Measurements from ENCODE around the gene TTLL5.

TTLL5 gene

DNA sequence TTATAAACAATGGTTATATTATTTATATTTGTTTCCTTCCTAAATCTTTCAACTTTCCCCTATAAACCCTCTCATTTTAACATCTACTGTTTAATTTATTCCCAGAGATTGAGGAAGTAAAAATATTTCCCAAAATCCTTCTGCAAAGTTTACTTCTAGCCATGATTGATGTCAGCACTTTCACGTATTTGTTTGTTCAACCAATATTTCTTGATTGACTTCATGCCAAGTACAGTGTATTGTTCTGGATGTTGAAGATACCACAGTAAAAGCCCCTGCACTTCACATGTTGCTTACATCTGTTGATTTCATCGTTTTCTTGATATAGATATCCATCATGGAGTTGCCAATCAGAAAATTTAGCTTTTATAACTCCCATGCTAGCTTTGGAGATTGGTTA is 81.8 kb downstream of the TTLL5 start:
- no peaks in the 10 kb centered on the region for H3K27me3 ChIP-seq (ENCODE audit: control insufficient read depth, insufficient read depth, low read length)
- no peaks in the 10 kb centered on the region for H3K4me1 ChIP-seq (ENCODE audit: control insufficient read depth, low read depth, low read length)
- H3K27ac ChIP-seq (ENCODE audit: low read length), result no peak overlapping the region
- no peak overlapping the region for H3K9ac ChIP-seq (ENCODE audit: low read length)
- no peaks in the 10 kb centered on the region for H3K9me3 ChIP-seq (ENCODE audit: control insufficient read depth, low read depth, low read length)
- H3K4me3 ChIP-seq (ENCODE audit: low read length), result no peak overlapping the region
- peaks cover 7% of the 10 kb centered on the region for H3K36me3 ChIP-seq (ENCODE audit: control insufficient read depth, low read depth, low read length)

DNA sequence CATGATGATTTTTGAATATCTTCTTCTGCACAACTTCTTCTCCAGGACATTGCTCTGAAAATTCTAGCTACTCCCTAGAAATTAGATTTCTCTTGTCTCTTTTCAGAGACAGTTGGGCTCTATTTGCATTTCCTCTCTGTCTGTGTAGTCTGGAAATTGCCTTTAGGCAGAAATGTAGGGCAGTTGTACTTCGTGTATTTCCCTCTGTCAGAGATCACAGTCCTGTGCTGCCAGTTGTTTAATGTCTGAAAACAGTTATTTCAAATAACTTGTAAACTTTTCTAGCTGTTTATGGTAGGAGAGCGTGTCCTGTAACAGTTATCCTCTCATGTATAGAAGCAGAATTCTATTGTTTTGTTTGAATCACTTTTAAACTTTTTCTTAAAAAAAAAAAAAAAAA is 86.9 kb downstream of the TTLL5 start:
- Histone ChIP-seq H3K36me3 (ENCODE audit: control insufficient read depth, low read depth, low read length) (peaks cover 9% of the 10 kb centered on the region), H3K27ac (ENCODE audit: low read length) (no peak overlapping the region), H3K9me3 (ENCODE audit: control insufficient read depth, low read depth, low read length) (no peaks in the 10 kb centered on the region), H3K9ac (ENCODE audit: low read length) (no peak overlapping the region), H3K4me1 (ENCODE audit: control insufficient read depth, low read depth, low read length) (no peaks in the 10 kb centered on the region), H3K4me3 (ENCODE audit: low read length) (no peak overlapping the region), H3K27me3 (ENCODE audit: control insufficient read depth, insufficient read depth, low read length) (no peaks in the 10 kb centered on the region)

DNA sequence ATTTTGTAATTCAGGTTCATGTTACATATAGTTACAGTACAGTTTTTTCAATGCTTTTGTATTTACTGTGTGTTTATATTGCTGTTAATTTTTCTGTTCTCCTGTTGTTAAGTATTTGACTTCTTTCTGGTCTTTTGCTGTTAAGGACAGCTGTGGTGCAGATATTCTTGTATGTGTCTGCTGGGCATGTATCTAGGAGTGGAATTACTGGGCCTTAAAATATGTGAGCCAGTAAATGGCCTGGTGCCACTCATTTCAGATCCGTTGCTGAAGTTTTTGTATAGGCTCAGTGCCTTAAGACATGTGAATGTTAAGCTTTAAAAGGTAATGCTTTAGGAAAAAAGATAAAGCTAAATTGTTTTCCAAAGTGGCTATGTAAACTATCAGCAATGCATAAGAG is 87.3 kb downstream of the TTLL5 start:
- Histone ChIP-seq H3K36me3 (ENCODE audit: control insufficient read depth, low read depth, low read length) (peaks cover 13% of the 10 kb centered on the region), H3K4me1 (ENCODE audit: control insufficient read depth, low read depth, low read length) (no peaks in the 10 kb centered on the region), H3K27ac (ENCODE audit: low read length) (no peak overlapping the region), H3K9me3 (ENCODE audit: control insufficient read depth, low read depth, low read length) (no peaks in the 10 kb centered on the region), H3K27me3 (ENCODE audit: control insufficient read depth, insufficient read depth, low read length) (no peaks in the 10 kb centered on the region), H3K9ac (ENCODE audit: low read length) (no peak overlapping the region), H3K4me3 (ENCODE audit: low read length) (no peak overlapping the region)

DNA sequence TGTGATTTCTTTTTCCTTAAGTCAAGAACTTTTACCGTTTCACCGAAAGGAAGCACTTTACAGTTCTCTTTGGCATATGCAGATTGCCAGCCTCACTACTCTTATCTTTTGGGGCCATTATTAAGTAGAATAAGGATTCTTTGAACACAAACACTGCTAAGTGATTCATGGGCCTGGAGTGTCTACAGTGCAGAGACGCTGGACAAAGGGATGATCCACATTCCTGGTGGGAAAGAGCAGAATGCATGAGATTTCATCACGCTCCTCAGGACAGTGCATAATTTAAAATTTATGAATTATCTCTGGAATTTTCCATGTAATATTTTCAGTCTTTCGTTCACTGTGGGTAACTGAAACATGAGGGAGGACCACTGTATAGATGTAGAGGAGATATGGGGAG is 90.2 kb downstream of the TTLL5 start:
- Histone ChIP-seq H3K4me1 (ENCODE audit: control insufficient read depth, low read depth, low read length) (no peaks in the 10 kb centered on the region), H3K9ac (ENCODE audit: low read length) (no peak overlapping the region), H3K36me3 (ENCODE audit: control insufficient read depth, low read depth, low read length) (peaks cover 17% of the 10 kb centered on the region)

DNA sequence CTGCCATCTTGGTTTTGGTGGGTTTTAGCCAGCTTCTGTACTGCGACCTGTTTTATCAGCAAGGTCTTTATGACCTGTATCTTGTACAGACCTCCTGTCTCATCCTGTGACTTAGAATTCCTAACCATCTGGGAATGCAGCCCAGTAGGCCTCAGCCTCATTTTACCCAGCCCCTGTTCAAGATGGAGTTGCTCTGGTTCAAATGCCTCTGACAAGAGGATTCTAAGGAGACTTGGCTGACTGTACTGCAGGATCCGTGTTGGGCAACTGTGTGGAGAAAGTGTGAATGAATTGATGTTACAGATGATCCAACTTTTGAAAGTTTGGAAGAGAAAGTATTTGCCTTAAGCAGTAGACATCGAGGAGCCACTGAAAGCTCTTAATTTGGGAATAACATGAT is 91.0 kb downstream of the TTLL5 start:
- peaks cover 17% of the 10 kb centered on the region for H3K36me3 ChIP-seq (ENCODE audit: control insufficient read depth, low read depth, low read length)

More for the DNA sequence above, 90.2 kb downstream of the TTLL5 start:
- H3K4me3 ChIP-seq (ENCODE audit: low read length), result no peak overlapping the region
- H3K9me3 ChIP-seq (ENCODE audit: control insufficient read depth, low read depth, low read length), result no peaks in the 10 kb centered on the region
- H3K27me3 ChIP-seq (ENCODE audit: control insufficient read depth, insufficient read depth, low read length), result no peaks in the 10 kb centered on the region
- H3K27ac ChIP-seq (ENCODE audit: low read length), result no peak overlapping the region

DNA sequence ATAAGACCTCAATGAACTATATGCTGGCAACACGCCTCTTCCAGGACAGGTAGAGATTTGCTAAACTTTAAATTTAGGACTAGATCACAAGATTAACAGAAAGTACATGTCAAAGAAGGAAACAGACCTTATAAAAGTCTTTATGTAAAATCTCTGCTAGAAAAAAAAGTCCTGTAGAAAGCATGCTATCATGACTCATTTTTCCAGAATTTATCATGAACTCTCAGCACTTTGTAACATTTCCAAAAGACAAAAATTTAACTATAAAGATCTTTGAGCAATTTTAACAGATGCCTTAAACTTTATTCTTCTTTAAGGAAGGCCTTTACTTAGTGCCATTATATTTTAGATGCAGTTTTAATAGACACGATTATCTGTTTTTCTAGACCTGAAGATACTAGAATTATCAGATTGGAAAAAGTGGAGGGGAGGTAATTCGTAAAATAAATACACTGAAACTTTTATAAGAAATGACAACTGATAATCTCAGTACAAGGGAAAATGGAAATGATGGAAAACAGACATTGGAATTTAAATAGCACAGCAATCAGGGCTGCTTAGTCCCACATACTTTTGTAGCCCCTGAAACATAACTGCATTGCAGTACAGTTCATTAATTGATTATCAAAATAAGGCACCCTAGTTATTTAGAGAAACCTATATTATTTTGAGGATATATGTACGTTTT is 92.0 kb downstream of the TTLL5 start:
- H3K36me3 ChIP-seq (ENCODE audit: control insufficient read depth, low read depth, low read length), result peaks cover 17% of the 10 kb centered on the region
- H3K27me3 ChIP-seq (ENCODE audit: control insufficient read depth, insufficient read depth, low read length), result no peaks in the 10 kb centered on the region
- H3K4me1 ChIP-seq (ENCODE audit: control insufficient read depth, low read depth, low read length), result no peaks in the 10 kb centered on the region
- H3K4me3 ChIP-seq (ENCODE audit: low read length), result no peak overlapping the region
- H3K9me3 ChIP-seq (ENCODE audit: control insufficient read depth, low read depth, low read length), result no peaks in the 10 kb centered on the region
- no peak overlapping the region for H3K27ac ChIP-seq (ENCODE audit: low read length)
- no peak overlapping the region for H3K9ac ChIP-seq (ENCODE audit: low read length)

More for the DNA sequence above, 91.0 kb downstream of the TTLL5 start:
- no peaks in the 10 kb centered on the region for H3K4me1 ChIP-seq (ENCODE audit: control insufficient read depth, low read depth, low read length)
- H3K4me3 ChIP-seq (ENCODE audit: low read length), result no peak overlapping the region
- no peaks in the 10 kb centered on the region for H3K9me3 ChIP-seq (ENCODE audit: control insufficient read depth, low read depth, low read length)
- no peaks in the 10 kb centered on the region for H3K27me3 ChIP-seq (ENCODE audit: control insufficient read depth, insufficient read depth, low read length)
- no peak overlapping the region for H3K27ac ChIP-seq (ENCODE audit: low read length)
- no peak overlapping the region for H3K9ac ChIP-seq (ENCODE audit: low read length)

DNA sequence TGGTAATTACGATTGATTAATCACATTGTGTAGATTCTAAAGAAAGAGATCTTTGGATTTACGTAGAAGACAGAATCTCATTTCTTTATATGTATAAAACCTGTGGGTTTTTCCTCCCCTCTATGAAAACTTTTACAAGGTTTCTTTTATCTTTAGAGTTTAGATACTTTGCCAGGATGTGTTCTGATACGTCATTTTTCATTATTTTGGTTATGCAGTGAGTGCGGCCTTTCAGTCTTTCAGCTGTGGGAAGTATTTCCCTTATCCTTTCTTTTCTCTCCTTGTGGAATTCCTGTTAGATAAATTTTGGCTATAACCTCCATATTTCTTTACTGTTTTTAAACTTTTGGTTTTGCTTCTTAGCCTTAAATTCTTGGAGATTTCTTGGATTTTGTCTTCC is 92.7 kb downstream of the TTLL5 start:
- Histone ChIP-seq H3K36me3 (ENCODE audit: control insufficient read depth, low read depth, low read length) (peaks cover 19% of the 10 kb centered on the region), H3K4me3 (ENCODE audit: low read length) (no peak overlapping the region), H3K27me3 (ENCODE audit: control insufficient read depth, insufficient read depth, low read length) (no peaks in the 10 kb centered on the region), H3K27ac (ENCODE audit: low read length) (no peak overlapping the region), H3K4me1 (ENCODE audit: control insufficient read depth, low read depth, low read length) (no peaks in the 10 kb centered on the region), H3K9ac (ENCODE audit: low read length) (no peak overlapping the region), H3K9me3 (ENCODE audit: control insufficient read depth, low read depth, low read length) (no peaks in the 10 kb centered on the region)

DNA sequence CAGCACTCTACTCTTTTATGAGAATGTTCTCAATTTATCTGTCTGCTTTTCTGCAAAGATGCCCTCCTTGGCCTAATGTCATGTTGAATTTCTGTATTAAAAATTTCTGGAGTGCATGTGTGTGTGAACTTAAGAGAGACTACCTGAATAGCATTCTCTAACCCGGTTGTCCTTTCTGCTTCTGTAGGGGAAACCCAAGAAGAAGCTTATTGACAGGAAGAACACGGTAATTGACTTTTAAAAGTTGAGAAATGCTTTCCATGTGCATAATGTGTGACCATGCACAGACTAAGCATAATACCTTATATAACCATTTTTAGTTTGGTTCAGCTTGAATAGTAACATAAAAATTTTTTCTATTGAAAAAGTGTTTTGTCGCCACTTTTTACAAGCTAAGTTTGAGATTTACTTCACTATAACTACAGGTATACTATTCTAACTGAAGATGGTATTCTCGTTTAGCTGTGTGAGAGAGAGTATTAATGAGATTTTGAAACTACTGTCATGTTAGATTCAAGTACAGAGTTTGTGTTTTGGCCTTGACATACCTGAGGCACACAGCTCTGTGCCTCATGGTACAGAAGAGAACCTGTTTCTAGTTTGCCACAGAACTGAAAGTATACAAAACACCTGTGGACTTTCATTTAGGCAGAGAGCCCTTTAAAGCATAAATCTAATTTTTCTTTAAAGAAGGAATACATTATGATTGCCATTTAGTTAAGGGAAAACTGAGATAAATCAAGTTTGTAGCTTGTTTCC is 96.8 kb downstream of the TTLL5 start:
- Histone ChIP-seq H3K4me3 (ENCODE audit: low read length) (no peak overlapping the region), H3K36me3 (ENCODE audit: control insufficient read depth, low read depth, low read length) (peaks cover 20% of the 10 kb centered on the region), H3K27me3 (ENCODE audit: control insufficient read depth, insufficient read depth, low read length) (no peaks in the 10 kb centered on the region), H3K4me1 (ENCODE audit: control insufficient read depth, low read depth, low read length) (no peaks in the 10 kb centered on the region), H3K27ac (ENCODE audit: low read length) (no peak overlapping the region), H3K9me3 (ENCODE audit: control insufficient read depth, low read depth, low read length) (no peaks in the 10 kb centered on the region), H3K9ac (ENCODE audit: low read length) (no peak overlapping the region)

DNA sequence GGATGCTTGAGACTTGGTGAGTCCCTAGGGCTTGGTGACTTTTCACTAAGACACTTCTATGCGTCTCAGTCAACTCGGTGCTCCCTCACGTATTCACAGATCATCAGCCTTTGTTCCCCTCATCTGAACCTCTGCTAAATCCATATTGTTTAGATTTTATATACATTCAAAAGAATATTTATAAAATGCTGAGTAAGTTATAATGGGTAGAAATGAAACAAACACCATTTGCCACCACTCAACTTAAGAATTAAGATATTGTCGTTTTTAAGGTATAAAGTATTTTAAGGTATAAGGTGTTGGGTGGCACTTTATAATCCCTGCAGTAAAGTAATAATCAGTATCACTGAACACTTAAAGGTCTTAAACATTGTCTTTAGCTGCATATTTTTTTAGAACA is 103.0 kb downstream of the TTLL5 start:
- no peaks in the 10 kb centered on the region for H3K27me3 ChIP-seq (ENCODE audit: control insufficient read depth, insufficient read depth, low read length)

DNA sequence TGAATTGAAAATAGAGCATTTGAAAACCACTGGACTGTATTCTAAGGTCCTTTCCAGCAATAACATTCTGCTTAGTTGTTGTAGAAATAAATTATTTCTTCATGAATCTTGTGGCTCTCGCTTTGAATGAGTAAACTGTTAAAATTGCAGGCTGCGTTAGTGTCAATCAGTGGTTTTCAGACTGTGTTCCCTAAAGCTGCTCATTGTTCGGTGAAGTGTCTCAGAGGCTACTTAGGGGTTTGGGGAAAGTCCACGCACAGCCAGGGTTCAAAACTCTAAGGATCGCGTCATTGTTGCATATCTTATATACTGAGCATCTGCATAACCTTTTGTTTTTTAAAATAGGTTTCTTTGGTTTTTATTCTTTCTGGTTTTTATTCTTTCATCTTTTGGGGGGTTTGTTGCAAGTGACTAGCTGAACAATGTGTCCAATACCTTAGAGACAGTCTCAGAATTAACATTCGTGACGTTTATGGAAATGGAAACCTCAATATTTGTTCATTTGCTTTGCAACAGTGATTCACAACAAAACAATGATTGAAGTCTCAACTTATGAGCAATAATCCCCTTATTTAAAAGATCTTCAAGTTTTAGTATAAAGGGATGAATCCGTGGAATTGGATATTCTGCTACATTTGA is 108.1 kb downstream of the TTLL5 start:
- peaks cover 16% of the 10 kb centered on the region for H3K36me3 ChIP-seq (ENCODE audit: control insufficient read depth, low read depth, low read length)
- H3K4me1 ChIP-seq (ENCODE audit: control insufficient read depth, low read depth, low read length), result no peaks in the 10 kb centered on the region
- no peaks in the 10 kb centered on the region for H3K27me3 ChIP-seq (ENCODE audit: control insufficient read depth, insufficient read depth, low read length)
- H3K9me3 ChIP-seq (ENCODE audit: control insufficient read depth, low read depth, low read length), result no peaks in the 10 kb centered on the region
- no peak overlapping the region for H3K27ac ChIP-seq (ENCODE audit: low read length)
- H3K4me3 ChIP-seq (ENCODE audit: low read length), result no peak overlapping the region
- no peak overlapping the region for H3K9ac ChIP-seq (ENCODE audit: low read length)

More for the DNA sequence above, 103.0 kb downstream of the TTLL5 start:
- Histone ChIP-seq H3K4me1 (ENCODE audit: control insufficient read depth, low read depth, low read length) (no peaks in the 10 kb centered on the region), H3K9ac (ENCODE audit: low read length) (no peak overlapping the region), H3K36me3 (ENCODE audit: control insufficient read depth, low read depth, low read length) (peaks cover 12% of the 10 kb centered on the region), H3K9me3 (ENCODE audit: control insufficient read depth, low read depth, low read length) (no peaks in the 10 kb centered on the region), H3K4me3 (ENCODE audit: low read length) (no peak overlapping the region), H3K27ac (ENCODE audit: low read length) (no peak overlapping the region)

DNA sequence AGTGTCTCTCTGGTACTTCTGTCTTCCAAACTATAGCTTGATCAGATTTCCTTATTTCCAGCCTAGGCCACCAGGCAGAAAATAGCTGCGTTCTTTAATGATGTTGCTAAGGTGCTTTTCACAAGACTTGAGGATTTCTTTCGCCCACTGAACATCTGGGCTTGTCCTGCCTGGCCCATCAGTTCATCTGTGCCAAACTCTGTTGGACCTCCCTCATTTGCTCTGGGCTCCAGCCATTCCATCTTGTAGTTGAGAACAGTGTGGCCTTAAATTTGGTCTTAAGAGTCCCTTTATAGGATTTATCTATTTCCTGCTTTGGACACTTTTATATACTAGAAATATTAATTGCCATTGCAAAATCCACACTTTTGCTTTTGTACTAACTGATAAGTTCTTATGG is 109.6 kb downstream of the TTLL5 start:
- H3K9me3 ChIP-seq (ENCODE audit: control insufficient read depth, low read depth, low read length), result no peaks in the 10 kb centered on the region
- H3K4me3 ChIP-seq (ENCODE audit: low read length), result no peak overlapping the region
- no peak overlapping the region for H3K9ac ChIP-seq (ENCODE audit: low read length)
- H3K36me3 ChIP-seq (ENCODE audit: control insufficient read depth, low read depth, low read length), result peaks cover 23% of the 10 kb centered on the region
- no peaks in the 10 kb centered on the region for H3K4me1 ChIP-seq (ENCODE audit: control insufficient read depth, low read depth, low read length)
- H3K27me3 ChIP-seq (ENCODE audit: control insufficient read depth, insufficient read depth, low read length), result no peaks in the 10 kb centered on the region
- H3K27ac ChIP-seq (ENCODE audit: low read length), result no peak overlapping the region

Measured in iPS-18a (cell line).